H54 (cell line): Measurements from ENCODE around the gene RNF112.
"Not testable (repeated sequence)": the region's sequence is repeated elsewhere in the genome, so short reads cannot be mapped to it uniquely, and the experiment has no call there.

ENCODE experiments used
- DNase-seq: peaks from one replicate; pipeline ENCODE4 v3.0.0; 2011; ENCODE audit warnings: low spot score, mixed read lengths; ENCODE audit not compliant: insufficient read length
- FAIRE-seq: peaks from 3 replicates; lab custom pipeline; 2011; peaks lifted over from hg19 to GRCh38; lab: Jason Lieb, UNC
- POLR2A ChIP-seq: IDR thresholded peaks from 2 replicates; pipeline ENCODE4 v1.6.1; 2011; ENCODE audit warnings: low read depth, mild to moderate bottlenecking, low read length

RNF112 gene

GRCh38 chr17:19418251-19418992 is 7.4 kb downstream of the RNF112 start:
- FAIRE-seq (no peak), DNase-seq (no peak)
- no peak for TF ChIP-seq POLR2A

GRCh38 chr17:19421219-19421618 is 10.2 kb downstream of the RNF112 start:
- TF ChIP-seq POLR2A = no peak
- FAIRE-seq = no peak
- no peak for DNase-seq

- no peak for TF ChIP-seq POLR2A
- FAIRE-seq (no peak), DNase-seq (no peak)
Measured at GRCh38 chr17:19421926-19422325, 10.9 kb downstream of the RNF112 start.

- TF ChIP-seq POLR2A = no peak
- DNase-seq = no peak
- no peak for FAIRE-seq
Measured at GRCh38 chr17:19424934-19425868, 14.2 kb downstream of the RNF112 start.

- FAIRE-seq (no peak), DNase-seq (no peak)
- no peak for TF ChIP-seq POLR2A
Measured at GRCh38 chr17:19426631-19427030, 15.6 kb downstream of the RNF112 start.

- DNase-seq = no peak
- TF ChIP-seq POLR2A = no peak
- FAIRE-seq = no peak
Measured at GRCh38 chr17:19431691-19432090, 20.7 kb downstream of the RNF112 start.

- FAIRE-seq = no peak
- no peak for DNase-seq
- TF ChIP-seq POLR2A = no peak
Measured at GRCh38 chr17:19433255-19433654, 22.2 kb downstream of the RNF112 start.

- FAIRE-seq = no peak
- no peak for DNase-seq
- TF ChIP-seq POLR2A = no peak
Measured at GRCh38 chr17:19433727-19434340, 22.8 kb downstream of the RNF112 start.

- FAIRE-seq (no peak), DNase-seq (no peak)
- no peak for TF ChIP-seq POLR2A
Measured at GRCh38 chr17:19440421-19440820, 29.4 kb downstream of the RNF112 start.

GRCh38 chr17:19441288-19441687 is 30.3 kb downstream of the RNF112 start:
- FAIRE-seq, DNase-seq: not testable (repeated sequence)

GRCh38 chr17:19442731-19443130 is 31.7 kb downstream of the RNF112 start:
- no peak for FAIRE-seq
- TF ChIP-seq POLR2A = no peak

GRCh38 chr17:19443148-19443547 is 32.1 kb downstream of the RNF112 start:
- no peak for TF ChIP-seq POLR2A
- FAIRE-seq (no peak), DNase-seq (no peak)

More at GRCh38 chr17:19442731-19443130, 31.7 kb downstream of the RNF112 start:
- no peak for DNase-seq

- no peak for DNase-seq
- no peak for TF ChIP-seq POLR2A
- FAIRE-seq = no peak
Measured at GRCh38 chr17:19445105-19445504, 34.1 kb downstream of the RNF112 start.

GRCh38 chr17:19446577-19446976 is 35.5 kb downstream of the RNF112 start:
- not testable (repeated sequence) for DNase-seq, FAIRE-seq
